ENCODE measurements around the gene SEMA6B.
A peak's percentile ranks its signal among the peaks of the same experiment; 100 is the strongest.
"Not testable (repeated sequence)": the region's sequence is repeated elsewhere in the genome, so short reads cannot be mapped to it uniquely, and the experiment has no call there.

The SEMA6B gene

DNA sequence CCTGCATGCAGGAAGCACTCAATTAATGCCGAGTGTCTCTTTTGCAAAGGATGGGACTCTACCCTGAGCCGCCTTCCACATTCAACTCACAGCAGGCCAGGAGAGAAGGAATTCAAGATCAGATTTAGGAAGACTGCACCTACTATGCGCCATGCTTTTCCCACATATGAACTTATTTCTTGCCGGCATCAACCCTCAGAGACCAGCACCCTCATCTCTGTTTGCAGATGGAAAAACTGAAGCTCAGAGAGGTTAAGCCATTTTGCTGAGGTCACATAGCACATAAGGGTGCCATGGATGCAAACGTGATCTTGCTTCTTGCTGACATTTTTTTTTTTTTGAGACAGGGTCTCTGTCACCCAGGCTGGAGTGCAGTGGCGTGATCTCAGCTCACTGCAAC lies 14.2 kb upstream of the SEMA6B start:
- no peak for DNase-seq (ENCODE audit: low read depth in 3 of 3)

DNA sequence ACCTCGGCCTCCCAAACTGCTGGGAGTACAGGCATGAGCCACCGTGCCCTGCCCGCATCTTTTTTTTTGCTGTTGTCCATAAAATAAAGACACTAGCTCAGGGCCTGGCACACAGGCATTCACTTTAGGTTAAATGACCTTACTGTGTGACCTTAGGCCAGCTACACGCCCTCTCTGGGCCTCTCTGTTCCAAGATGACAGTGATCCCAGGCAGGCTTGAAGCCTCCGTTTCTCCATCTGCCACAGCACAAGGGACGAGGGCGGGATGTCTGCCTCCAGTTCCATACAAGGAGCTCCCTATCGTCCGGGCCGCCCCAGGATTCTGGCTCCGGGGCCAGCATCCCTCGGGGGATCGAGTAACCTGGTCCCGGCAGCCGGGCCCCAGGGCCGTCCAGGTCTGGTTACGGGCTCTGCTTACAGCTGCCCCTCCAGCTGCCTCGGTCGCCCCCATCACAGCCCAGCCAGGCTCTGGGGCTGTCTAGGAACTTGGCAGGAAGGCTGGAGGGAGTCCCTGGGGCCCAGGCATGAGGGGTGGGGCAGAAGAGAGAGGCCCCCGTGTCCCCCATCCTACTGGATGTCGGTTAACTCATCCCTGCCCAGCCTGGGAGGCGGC lies 11.9 kb upstream of the SEMA6B start:
- no peak for DNase-seq (ENCODE audit: low read depth in 3 of 3)

DNA sequence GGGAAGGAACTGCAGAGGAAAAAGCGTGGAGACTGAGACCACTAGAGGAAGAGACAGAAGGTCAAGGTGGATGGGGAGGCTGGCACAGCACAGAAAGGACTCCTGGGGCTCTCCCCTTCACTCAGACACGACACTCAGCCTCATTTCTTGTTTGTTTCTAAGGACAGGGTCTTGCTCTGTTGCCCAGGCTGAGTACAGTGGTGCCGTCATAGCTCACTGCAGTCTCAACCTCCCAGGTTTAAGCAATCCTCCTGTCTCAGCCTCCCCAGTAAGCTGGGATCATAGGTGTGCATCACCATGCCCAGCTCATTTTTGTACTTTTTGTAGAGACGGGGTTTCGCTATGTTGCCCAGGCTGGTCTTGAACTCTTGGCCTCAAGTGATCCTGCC lies 11.4 kb upstream of the SEMA6B start:
- no peak for DNase-seq (ENCODE audit: low read depth in 3 of 3)

DNA sequence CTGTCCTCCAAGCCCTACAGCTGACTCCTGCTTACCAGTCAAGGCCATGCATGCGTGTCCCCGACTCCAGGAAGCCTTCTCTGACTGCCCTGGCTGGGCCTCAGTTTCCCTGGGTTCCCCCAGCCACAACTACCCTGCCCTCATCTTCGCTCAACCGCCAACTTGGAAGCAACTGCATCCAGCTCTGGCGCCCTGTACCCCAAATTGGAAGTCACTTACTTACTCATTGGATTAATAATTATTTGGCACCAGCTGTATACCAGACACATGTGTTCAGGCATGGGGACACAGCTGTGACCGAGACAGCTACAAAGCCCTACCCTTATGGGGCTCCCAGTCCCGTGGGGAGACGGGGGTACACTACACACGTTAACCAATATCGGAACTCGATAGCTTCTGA lies 10.9 kb upstream of the SEMA6B start:
- no peak for DNase-seq (ENCODE audit: low read depth in 3 of 3)

DNA sequence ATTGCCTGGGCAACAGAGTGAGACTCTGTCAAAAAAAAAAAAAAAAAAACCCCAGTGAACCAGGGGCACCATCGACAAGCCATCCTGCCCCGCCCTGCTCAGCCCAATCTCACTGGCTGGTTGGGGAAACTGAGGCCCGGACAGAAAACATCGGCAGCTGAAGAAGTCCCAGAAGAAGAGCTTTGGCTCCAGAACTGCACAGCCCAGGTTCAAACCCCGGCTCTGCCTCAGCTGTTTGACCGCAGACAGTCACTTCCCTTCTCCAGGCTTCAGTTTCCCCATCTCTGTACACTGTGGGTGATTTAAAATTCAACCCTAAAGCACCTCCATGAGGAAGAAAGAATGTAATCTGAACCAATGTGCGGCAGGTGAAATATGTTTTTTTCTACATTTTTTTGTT lies 9.4 kb upstream of the SEMA6B start:
- DNase-seq (ENCODE audit: low read depth in 3 of 3): no peak

DNA sequence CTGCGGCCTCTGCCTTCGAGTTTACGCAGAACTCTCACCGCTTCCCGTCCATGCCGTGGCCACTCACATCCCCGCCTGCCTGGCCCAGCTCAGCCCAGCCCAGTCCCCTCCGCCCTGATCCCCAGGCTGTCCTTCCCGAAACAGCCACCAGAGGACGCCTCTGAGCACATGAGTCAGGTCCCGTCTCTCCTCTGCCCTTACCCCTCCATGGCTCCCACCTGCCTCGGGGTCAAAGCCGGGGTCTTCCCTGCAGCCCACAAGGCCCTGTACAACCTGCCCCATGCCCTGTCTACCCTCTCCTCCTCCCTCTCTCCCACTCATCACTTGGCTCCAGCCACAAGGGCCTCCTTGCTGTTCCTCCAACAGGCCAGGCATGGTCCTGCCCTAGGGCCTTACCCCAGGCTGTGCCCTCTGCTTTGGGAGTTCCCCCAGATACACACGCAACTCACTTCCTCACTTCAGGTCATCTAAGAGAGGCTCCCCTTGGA lies 8.1 kb upstream of the SEMA6B start:
- peak; percentile 21 to 36 (median 34) for DNase-seq (ENCODE audit: low read depth in 3 of 3)

DNA sequence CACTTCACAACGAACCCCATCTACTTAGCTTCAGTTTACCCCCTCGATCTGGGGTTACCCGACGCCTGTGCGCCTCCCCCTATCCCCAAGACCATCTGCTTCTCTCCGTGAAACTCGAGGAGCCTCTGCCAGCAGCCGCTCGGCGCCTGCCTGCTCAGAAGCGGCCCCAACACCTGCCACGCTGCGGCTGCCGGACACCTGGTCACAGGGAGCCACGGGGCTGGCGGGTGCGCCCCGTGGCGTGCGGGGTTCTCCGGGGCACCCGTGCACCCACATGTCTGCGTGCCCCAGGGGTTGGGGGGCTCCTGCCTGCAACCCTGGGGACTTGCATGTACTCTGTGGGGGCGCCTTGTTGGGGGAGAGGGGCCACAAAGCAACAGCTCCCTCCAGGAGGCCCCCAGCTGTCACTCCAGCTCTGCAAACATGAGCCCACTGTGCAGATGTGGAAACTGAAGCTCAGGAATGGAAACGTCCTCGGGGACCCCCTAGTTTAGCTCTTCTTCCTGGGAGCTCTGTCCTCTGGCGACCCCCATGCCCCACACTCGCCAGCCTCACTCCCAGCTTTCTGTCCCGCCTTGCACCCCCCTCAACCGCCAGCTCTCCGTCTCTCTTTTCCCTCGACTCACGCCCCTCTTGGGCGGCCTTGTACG lies 7.0 kb upstream of the SEMA6B start:
- DNase-seq (ENCODE audit: low read depth in 3 of 3): no peak

DNA sequence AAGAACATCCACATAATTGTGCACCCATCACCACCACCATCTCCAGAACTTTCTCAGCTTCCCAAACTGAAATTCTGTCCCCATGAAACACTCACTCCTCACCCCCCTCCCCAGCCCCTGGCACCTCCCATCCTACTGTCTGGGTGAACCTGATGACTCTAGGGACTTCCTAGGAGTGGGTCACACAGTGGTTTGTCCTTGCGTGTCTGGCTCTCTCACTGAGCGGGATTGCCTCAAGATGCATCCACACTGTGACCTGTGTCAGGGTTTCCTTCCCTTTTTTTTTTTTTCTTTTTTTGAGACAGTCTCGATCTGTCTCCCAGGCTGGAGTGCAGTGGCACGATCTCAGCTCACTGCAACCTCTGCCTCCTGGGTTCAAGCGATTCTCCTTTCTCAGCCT lies 4.1 kb upstream of the SEMA6B start:
- DNase-seq (ENCODE audit: low read depth in 3 of 3): not testable (repeated sequence)

DNA sequence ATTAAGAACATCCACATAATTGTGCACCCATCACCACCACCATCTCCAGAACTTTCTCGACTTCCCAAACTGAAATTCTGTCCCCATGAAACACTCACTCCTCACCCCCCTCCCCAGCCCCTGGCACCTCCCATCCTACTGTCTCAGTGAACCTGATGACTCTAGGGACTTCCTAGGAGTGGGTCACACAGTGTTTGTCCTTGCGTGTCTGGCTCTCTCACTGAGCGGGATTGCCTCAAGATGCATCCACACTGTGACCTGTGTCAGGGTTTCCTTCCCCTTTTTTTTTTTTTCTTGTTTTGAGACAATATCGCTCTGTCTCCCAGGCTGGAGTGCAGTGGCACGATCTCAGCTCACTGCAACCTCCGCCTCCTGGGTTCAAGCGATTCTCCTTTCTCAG lies 2.6 kb upstream of the SEMA6B start:
- not testable (repeated sequence) for DNase-seq (ENCODE audit: low read depth in 3 of 3)

DNA sequence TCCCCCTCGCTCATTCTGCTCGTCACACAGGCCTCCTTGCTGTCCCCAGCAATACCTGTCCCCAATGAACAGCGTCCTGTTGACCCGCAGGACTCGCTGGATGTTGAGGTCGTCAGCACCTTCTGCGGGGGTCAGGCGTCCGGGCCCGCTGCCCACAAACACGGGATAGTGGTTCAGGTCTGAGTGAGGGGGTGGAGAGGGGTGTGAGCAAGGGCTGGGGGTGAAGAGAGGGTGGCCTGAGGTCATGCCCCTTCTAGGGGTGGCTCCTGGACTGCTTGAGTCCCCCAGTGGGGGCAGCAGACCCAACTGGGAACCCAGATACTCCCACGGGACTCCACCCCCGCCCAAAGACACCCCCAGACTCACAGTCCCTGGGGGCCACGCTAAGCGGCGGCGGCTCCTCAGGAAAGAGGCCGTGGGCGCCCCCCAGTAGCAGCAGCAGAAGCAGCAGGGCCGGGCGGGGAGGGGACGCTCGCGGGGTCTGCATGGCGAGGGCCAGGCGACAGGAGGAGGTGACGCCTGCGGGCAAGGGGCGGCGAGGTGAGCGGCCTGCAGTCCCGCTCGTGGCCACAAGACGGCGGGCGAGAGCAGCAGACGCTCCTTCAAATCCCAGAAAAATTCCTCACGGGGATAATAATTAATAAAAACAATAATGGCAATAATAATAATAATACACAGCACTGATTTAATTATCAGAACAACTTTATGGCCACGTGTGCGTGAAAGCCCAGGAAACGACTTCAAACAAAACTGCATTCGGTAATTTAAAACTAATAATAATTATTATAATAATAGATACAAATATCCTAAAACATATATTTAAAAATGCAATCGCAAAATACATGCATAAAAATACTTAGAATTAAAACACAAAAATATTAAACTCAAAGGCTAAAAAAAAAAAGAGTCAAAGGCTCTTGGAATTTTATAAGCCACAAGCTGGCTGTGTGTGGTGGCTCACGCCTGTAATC lies 1.2 kb downstream of the SEMA6B start:
- peak in 1 of 3 experiments; percentile 31 for DNase-seq (ENCODE audit: low read depth in 3 of 3)

DNA sequence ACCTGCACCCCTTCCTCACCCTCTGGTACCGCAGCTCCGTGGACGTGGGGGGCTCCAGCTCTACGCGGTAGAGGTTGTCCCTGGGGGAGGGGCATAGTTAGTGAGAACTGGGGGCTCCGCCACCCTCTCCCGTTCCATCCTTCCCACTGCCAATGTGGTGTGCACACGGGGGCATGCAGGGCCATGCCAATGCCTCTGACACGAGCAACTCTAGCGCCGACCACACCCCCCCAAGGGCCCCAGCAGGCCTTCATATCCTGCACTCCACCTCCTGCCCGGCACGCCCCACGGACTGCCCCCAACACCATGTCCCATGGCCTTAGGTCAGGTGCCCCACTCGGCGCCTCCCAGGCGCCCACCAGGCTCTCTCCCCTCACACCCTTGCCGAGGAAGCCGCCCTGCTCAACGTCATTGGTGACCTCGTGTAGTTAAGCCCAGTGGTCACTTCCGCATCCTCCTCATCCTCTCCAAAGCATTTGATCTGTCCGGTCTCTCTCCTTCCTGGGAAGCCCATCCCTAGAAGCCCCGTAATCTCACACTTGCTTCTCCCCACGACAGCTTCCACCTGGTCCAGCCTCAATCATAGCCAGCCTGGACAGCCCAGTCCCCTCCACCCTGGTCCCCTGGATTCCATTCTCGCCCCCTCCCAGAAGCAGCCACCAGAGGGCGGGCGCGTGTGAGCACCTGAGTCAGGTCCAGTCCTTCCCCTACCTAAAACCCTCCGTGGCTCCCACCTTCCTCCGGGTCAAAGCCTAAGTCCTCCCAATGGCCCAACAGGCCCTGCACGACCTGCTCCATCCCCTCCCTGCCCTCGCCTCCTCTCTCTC lies 2.1 kb downstream of the SEMA6B start:
- no peak for DNase-seq (ENCODE audit: low read depth in 3 of 3)

DNA sequence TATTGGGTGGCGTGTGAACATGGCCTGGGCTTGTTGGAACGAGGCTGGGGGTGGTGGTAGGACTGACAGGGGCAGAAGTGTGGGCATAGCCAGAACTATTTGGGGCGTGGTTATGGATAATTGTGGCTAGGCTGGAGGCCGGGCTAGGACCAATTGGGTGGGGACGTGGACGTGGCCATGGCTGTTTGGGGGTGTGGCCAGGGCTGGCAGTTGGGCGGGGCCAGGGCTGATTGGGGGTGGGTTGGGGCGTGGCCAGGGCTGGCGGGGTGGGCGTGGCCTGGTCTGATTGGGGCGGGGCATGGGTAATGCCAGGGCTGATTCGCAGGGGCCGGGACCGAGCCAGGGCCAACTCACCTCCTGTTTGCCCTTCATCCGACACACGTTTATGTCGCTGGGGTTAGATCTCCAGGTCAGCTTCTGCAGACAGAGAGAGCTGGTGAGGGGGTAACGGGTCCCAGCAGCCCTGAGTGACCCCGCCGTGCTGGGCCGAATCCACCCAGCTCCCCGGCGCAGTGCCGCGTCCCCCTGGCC lies 2.8 kb downstream of the SEMA6B start:
- DNase-seq (ENCODE audit: low read depth in 3 of 3): no peak

DNA sequence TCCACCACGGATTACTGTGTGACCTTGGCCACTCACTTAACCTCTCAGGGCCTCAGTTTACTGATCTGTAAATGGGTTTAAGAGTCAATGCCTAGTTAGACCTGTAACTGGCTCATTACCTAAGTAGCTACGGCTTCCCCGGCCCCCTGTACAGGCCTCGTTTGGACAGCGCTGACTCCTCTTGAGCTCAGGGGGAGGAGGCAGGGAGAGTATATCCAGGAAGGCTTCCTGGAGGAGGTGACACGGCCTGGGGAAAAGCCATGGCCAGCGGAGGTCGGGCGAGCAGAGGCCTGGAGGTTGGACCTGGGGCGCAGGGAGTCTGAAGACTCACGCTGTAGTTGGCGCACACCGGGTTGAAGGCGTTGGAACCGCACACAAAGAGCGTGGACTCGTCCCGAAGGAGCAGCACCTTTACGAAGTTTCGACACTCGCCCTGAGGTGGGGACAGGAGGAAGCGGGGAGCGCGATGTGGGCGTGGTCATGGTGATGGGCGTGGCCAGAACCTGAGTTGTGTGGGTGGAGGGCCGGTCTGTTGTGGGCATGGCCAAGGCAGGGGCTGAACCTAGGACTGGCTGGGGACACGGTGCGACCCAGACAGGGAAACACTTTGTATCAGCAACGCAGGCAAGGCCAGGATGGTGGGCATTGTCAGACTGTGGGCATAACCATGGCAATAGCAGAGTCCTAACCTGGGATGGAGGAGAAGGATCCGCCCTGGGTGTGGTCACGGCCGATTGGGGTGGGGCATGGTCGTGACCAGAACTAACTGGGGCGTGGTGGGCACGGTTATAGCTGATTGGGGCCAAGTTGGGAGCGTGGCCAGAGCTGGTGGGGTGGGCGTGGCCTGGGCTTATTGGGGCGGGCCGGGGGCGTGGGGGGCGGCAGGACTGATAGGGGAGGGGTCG lies 3.6 kb downstream of the SEMA6B start:
- no peak for DNase-seq (ENCODE audit: low read depth in 3 of 3)

DNA sequence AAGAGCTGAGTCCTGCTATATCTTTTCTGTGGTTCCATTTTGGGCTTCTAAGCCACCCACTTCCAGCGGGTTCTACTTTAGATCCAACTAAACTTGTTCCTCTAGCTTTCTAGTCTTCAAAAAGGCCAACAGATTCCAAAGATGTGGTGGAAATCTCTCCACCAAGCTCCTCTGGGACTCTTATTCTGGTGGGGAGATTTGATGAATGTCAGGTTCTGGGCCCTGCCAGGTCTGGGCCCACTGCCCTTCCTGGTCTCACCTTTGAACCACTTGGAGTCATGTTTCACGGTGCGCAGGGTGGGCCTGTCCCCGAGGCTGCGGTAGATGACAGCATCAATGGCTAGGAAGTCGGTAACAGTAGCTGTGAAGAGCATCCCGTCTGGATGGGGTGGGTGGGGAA lies 4.8 kb downstream of the SEMA6B start:
- DNase-seq (ENCODE audit: low read depth in 3 of 3): no peak

DNA sequence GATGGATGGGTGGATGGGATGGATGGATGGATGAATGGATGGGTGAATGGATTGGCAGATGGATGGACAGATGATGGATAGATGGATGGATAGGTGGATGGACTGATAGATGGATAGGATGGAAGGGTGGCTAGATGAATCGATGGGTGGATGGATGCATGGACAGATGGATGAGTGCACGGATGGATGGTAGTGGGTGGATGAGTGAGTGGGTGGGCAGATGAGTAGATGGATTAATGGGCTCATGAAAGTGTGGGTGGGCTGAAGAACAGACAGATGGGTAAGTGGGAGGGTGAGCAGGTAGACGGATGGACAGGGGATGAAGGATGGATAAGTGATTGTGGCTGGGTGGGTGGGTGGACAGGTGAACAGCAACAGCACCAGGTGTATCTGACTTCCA lies 5.7 kb downstream of the SEMA6B start:
- no peak for DNase-seq (ENCODE audit: low read depth in 3 of 3)

DNA sequence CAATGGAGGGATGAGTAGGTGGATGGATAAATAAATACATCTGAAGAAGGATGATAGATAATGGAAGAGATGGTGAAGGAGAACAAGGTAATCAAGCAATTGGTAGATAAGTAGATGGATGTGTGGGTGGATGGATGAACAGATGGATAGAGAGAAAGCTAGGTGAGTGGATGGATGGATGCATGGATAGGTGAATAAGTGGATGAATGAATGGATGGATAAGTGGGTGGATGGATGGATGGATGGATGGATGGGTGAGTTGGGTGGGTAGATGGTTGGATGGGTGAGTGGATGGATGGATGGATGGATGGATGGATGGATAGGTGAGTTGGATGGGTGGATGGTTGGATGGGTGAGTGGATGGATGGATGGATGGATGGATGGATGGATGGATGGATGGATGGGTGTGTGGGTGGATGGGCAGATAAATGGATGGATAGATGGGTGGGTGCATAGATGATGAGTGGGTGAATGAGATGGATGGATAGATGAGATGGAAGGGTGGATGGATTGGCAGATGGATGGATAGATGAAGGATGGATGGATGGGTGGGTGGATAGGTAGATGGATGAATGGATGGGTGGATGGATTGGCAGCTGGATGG lies 6.3 kb downstream of the SEMA6B start:
- DNase-seq (ENCODE audit: low read depth in 3 of 3): no peak

DNA sequence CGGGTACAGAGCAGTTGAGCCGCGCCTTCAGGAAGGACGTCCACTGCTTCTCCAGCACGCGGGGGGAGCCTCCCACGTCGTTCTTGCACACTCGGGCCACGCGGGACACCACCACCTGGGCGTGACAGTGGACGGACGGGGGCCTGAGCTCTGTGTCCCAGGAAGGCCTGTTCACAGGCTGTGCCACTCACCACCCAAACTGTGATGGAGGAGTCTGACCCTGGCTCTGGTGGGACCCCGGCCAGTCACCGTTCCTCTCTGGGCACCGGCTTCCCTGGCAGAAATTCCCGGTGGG lies 7.0 kb downstream of the SEMA6B start:
- no peak for DNase-seq (ENCODE audit: low read depth in 3 of 3)

DNA sequence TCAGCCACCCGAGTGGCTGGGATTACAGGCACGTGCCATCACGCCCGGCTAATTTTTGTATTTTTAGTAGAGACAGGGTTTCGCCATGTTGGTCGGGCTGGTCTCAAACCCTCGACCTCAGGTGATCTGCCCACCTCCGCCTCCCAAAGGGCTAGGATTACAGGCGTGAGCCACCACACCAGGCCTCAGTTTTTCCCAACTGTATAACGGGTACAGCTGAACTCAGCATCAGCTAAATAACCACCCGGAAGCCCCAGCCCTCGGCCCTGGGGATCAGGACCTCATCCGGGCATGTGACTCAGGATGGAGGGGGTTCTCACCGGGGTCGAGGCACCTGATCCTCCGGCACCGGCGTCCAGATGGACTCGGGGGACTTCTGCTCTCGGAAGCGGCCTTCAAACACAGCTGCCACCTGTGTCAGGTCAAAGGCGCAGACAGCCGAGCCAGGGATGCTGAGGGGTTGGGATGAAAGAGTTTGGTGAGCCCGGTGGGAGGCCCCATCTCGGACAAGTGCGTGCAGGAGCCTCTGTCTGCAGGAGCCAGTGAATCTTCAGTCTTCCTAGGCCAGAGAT lies 8.9 kb downstream of the SEMA6B start:
- DNase-seq (ENCODE audit: low read depth in 3 of 3): no peak

DNA sequence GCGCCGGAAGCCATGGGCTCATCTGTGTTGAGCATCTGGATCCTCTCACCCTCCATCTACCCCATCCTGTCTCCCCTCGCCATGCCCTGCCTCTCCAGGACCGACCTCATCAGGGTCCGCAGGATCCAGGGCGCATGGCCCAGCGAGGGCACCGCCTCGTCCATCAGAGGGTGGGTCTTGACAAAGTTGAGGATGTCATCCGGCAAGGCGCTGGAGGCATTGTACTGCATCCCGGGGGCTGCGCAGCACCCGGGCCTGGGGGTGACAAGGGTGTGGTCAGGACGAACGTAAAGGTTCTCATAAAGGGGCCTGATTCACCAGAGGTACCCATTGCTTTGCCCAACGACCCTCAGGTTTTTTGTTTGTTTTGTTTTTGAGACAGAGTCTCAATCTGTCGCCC lies 9.5 kb downstream of the SEMA6B start:
- DNase-seq (ENCODE audit: low read depth in 3 of 3): no peak

DNA sequence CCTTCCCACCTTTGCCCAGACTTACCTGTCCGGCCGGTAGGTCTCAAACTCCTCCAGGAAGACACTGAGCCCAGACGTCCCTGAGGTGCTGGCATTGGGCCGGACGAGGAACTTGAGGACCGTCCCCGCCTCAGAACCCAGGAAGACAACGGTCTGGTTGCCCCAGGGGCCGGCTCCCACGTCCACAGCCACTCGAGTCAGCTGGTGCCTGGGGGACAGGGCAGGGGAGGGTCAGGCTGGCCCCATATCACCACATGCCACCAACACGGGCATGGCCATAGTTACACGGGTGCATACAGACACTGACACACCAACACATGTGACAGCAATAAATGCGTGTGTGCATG lies 11.3 kb downstream of the SEMA6B start:
- no peak for DNase-seq (ENCODE audit: low read depth in 3 of 3)
